SK-N-MC (cell line): ENCODE data around the gene TGFB1.
"Not testable (repeated sequence)": the region's sequence is repeated elsewhere in the genome, so short reads cannot be mapped to it uniquely, and the experiment has no call there.

ENCODE experiments used
- DNase-seq: peaks from one replicate; pipeline ENCODE4 v3.0.0-alpha.2; 2011; ENCODE audit warnings: low read depth, low spot score
- H3K27ac ChIP-seq: fragments of 200-600 bp; sonication (generic); 2 replicates; pipeline ENCODE4 v1.5.1; 2016; ENCODE audit warnings: mixed run types
- H3K36me3 ChIP-seq: fragments of 200-600 bp; sonication (generic); 2 replicates; pipeline ENCODE4 v1.6.1; 2017; ENCODE audit warnings: antibody characterized with exemption, low read length, mixed read lengths; ENCODE audit not compliant: insufficient read depth
- H3K4me3 ChIP-seq: fragments of 200-600 bp; sonication (generic); 2 replicates; pipeline ENCODE4 v1.5.1; 2016
- H3K9ac ChIP-seq: fragments of 200-600 bp; sonication (generic); 2 replicates; pipeline ENCODE4 v1.8.0; 2017; ENCODE audit warnings: mixed run types, mixed read lengths; ENCODE audit not compliant: insufficient read length
- H3K9me3 ChIP-seq: fragments of 200-600 bp; sonication (generic); 2 replicates; pipeline ENCODE4 v1.6.1; 2017; ENCODE audit warnings: low read depth, mild to moderate bottlenecking, antibody characterized with exemption, low read length, moderate library complexity, mixed read lengths
- EZH2 ChIP-seq: fragments of 200-600 bp; sonication (generic); IDR thresholded peaks from one replicate; pipeline ENCODE4 v1.6.1; 2017; ENCODE audit warnings: antibody characterized with exemption
- FOXP2 ChIP-seq: optimal IDR thresholded peaks from 2 replicates; pipeline ENCODE3; 2011; ENCODE audit warnings: mild to moderate bottlenecking, moderate library complexity; ENCODE audit not compliant: insufficient read depth; ENCODE audit errors: extremely low read length, control extremely low read depth
- POLR2AphosphoS5 ChIP-seq: IDR thresholded peaks from 2 replicates; pipeline ENCODE4 v1.6.1; 2012; ENCODE audit warnings: mild to moderate bottlenecking, low read depth, low read length, borderline replicate concordance

Gene TGFB1

DNA sequence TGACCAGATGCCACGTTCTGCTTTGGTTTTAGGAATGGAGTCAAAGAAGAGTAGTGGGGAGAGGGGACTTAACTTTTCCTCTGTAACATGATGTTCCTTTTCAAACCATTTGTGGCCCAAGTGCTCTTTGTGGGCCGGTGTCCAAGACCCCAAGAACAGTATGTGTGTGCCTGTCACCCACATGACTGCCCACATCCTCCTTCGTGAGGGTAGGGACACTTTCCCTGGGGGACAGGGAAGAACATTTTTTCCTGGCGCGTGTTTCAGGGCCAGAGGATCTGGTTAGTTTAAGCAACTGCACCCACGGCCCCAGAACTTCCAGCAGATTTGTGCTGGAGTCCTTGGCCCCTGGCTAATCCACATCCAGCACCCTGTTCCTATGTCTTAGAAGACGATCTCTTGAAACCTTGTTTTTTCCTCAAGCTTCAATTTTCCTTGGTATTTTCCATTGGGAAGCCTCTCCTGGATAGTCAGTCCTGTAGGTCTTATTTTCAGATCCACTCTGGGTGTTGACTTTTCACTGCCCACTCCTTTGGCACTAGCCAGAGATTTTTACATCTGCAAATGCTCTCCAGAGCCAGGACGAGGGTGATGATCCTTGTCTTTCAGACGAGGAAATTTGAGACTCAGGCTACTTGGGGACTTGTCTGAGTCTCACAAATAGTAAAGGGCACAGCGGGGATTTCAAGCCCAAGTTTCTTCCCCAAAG is 54.5 kb downstream of the TGFB1 start:
- Histone ChIP-seq H3K9me3 (no peaks in the 10 kb centered on the region), H3K27ac (no peak overlapping the region), H3K4me3 (no peak overlapping the region), H3K9ac (no peak overlapping the region), H3K36me3 (peaks cover 100% of the 10 kb centered on the region)
- no peak for DNase-seq
- peak; percentile 21; the same call in 1 of the 2 replicates for TF ChIP-seq POLR2AphosphoS5
- TF ChIP-seq EZH2 = no peak

DNA sequence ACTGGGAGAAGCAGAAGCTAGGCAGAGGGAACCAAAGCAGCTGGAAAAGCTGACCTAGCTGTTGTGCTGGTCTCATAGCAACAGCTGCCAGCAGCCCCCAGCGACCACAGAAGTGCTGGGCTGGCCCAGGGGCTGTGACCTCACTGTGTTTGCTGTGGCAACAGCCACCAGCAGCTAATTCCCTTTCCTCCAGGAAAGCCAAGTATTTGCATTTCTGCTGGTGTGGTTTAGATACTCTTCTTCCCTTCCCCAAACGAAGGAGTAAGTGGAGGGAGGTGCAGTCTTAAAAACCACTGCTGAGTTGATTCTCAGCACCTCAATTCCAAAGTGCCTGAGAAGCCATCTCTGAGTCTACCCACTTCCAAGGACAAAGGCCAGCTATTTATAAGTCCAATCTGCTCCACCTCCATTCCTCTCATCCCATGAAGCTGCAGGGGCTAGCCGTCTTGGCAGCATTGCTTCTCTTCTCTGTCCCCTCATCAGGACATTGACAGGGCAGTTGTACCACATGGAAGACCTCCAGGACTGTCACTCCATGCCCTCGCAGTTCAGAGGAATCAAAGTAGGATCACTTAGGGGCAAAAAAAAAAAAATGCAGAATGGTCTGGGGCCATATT is 55.3 kb downstream of the TGFB1 start:
- no peak for DNase-seq
- H3K9ac ChIP-seq = no peak overlapping the region
- H3K27ac ChIP-seq = no peak overlapping the region
- TF ChIP-seq EZH2 (no peak), POLR2AphosphoS5 (no peak), FOXP2 (no peak)
- H3K4me3 ChIP-seq = no peak overlapping the region
- H3K9me3 ChIP-seq = no peaks in the 10 kb centered on the region
- H3K36me3 ChIP-seq = peaks cover 100% of the 10 kb centered on the region

DNA sequence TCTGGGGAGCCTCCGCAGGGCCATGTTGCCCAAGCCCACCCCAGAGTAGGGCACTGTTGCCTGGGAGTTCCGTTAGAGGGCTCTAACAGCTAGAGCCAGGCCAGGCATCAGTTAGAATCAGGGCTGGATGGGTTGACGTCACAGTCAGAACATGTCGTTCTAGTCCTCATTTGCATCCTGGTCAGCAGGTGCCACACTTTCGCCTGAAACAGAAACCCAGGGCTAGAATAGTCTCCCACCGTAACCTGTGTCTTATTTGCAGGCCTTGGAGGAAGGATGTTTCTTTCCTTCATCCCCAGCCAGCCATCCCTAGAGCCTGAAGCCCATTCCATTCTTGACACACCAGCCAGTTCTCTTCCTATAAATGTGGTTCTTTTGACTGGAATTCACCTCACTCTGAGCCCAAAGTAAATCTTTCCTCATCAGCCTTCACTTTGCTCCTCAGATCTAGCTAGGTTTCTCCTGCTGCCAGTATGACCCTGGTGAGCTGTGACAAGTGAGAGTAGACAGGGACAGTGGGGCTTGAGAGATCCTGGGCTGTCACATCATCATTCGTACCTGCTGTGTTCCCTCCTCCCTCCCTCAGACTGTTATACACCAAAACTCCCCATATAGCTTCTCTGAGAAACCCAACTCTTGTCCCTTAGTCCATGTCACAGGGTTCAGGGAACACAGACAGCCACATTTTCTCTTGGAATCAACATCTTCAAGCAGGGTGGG is 55.9 kb downstream of the TGFB1 start:
- no peak overlapping the region for H3K27ac ChIP-seq
- no peak for DNase-seq
- no peak overlapping the region for H3K9ac ChIP-seq
- H3K9me3 ChIP-seq = no peaks in the 10 kb centered on the region
- TF ChIP-seq EZH2 = no peak
- TF ChIP-seq FOXP2 = no peak
- TF ChIP-seq POLR2AphosphoS5 = no peak
- peaks cover 100% of the 10 kb centered on the region for H3K36me3 ChIP-seq
- H3K4me3 ChIP-seq = no peak overlapping the region

DNA sequence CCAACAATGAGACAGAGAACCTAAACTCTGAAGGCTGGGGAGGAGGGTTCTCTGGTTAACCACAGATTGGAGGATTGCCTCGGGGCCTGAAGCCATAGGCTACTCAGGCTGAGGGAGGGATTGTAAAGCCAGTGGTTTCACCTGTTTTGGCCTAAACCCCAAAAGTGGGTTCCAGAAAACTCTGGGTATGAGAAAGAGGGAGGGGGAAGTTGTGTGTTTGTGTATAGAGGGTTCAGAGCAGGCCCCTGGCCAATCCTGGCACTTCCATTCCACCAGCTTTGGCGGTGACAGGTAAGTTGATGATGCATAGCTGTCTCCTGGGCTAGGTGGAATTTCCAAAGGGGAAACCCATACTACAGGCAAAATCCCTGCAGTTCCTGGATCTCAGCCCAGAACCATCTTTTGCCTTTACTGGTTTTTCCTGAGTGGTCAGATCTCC is 57.3 kb downstream of the TGFB1 start:
- no peak overlapping the region for H3K27ac ChIP-seq
- H3K9ac ChIP-seq = no peak overlapping the region
- no peak for TF ChIP-seq FOXP2
- no peak for TF ChIP-seq POLR2AphosphoS5
- no peak for TF ChIP-seq EZH2
- no peak overlapping the region for H3K4me3 ChIP-seq
- DNase-seq = no peak
- no peaks in the 10 kb centered on the region for H3K9me3 ChIP-seq
- peaks cover 100% of the 10 kb centered on the region for H3K36me3 ChIP-seq

DNA sequence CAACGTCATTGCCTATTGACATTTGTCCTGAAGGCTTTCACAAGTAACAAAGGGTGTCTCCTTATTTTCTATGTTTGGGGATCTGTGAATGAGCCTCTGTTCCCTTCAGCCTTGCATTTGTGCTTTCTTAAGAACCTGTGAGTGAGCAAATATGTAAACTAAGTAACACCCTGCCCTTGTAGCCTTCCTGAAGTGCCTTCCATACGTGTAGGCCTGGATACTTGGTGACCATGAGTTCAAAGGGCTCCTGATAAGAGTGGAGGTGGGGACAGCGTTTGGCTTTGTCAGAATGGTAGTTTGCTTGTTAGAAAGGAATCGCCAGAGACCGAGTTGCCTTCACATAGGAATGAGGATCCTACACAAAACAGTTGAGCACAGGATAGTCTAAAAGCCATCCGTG is 58.2 kb downstream of the TGFB1 start:
- Histone ChIP-seq H3K9me3 (no peaks in the 10 kb centered on the region), H3K4me3 (no peak overlapping the region), H3K27ac (no peak overlapping the region), H3K36me3 (peaks cover 100% of the 10 kb centered on the region), H3K9ac (no peak overlapping the region)
- TF ChIP-seq FOXP2 (no peak), POLR2AphosphoS5 (no peak), EZH2 (no peak)
- DNase-seq = no peak

DNA sequence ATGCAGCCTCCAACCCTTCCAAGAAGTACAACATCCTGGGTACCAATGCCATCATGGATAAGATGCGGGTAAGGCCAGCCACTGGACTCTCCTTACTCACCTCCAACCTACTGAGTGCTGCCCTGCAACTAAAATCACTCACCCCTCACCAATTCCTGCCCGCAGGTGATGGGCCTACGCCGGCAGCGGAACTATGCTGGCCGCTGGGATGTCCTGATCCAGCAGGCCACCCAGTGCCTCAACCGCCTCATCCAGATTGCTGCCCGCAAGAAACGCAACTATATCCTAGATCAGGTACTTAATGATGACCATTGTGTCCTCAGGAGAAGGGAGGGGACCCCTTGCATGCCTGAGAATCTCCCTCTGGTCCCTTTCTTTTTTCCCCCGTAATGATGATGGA is 59.3 kb downstream of the TGFB1 start:
- DNase-seq = no peak
- Histone ChIP-seq H3K9ac (no peak overlapping the region), H3K4me3 (no peak overlapping the region), H3K27ac (no peak overlapping the region), H3K9me3 (no peaks in the 10 kb centered on the region), H3K36me3 (peaks cover 100% of the 10 kb centered on the region)
- TF ChIP-seq POLR2AphosphoS5 = no peak
- no peak for TF ChIP-seq EZH2
- TF ChIP-seq FOXP2 = no peak

DNA sequence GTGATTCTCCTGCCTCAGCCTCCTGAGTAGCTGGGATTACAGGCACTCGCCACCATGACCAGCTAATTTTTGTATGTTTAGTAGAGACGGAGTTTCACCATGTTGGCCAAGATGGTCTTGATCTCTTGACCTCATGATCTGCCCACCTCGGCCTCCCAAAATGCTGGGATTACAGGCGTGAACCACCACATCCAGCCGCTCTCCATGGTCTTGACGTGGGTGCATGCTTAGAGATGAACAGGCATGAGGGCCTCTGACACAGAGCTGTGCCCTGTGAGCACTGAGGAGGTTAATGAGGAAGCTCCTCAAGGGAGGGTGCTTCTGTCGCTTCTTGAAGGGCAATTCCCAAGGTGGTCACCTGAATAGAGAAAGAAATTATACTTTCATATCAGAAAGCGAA is 63.9 kb downstream of the TGFB1 start:
- not testable (repeated sequence) for H3K9me3 ChIP-seq, H3K9ac ChIP-seq, DNase-seq, H3K4me3 ChIP-seq, H3K27ac ChIP-seq
- peaks cover 95% of the 10 kb centered on the region for H3K36me3 ChIP-seq

DNA sequence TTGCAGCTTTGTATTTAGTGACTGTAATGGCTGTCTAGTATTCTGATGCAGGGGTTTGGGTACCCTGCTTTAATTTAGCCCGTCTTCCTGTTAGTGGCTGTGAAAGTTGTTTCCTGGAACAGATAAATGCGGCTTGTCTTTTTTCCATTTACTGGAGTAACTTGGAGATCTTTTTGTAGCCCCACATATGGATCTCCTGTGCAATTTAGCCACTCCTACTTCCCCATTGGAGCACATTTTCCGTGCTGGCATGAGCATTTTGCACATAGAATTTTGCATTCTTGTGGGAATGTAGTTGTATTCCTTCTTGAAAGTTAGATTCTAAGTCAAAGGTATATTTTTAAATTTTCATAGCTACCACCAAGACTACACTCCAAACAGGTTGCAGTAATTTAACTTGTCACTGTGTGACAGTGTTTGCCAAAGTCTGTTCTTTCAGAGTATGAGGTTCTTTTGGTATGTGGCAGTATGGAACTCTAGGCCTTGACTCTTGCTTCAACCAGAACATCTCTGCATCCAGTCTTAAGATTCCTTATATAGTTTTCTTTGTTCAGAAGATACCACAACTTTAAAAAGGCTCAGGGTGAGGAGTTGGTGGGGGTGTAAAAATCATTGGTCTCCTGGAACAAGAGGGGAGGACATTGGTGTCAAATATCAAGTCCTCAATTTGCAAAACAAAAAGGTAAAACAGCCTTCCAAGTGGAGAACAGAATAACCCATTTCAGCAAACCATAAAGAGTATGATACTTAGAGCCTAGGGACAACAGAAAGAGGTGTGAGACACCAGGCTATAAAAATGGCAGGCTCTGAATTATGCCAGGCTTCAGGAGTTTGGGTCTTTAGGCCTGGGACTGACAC is 64.8 kb downstream of the TGFB1 start:
- no peak for DNase-seq
- H3K27ac ChIP-seq = no peak overlapping the region
- no peaks in the 10 kb centered on the region for H3K9me3 ChIP-seq
- H3K36me3 ChIP-seq = peaks cover 95% of the 10 kb centered on the region
- H3K9ac ChIP-seq = no peak overlapping the region
- TF ChIP-seq EZH2 (no peak), POLR2AphosphoS5 (no peak), FOXP2 (no peak)
- no peak overlapping the region for H3K4me3 ChIP-seq
